Prostate gland (tissue), 1 donor: Measurements from ENCODE around the gene PPP1R12B.

ENCODE experiments used
- POLR2A ChIP-seq: fragments of 450-650 bp; IDR thresholded peaks from one replicate; pipeline ENCODE4 v1.6.1; 2016; ENCODE audit warnings: antibody characterized with exemption, mild to moderate bottlenecking
- POLR2AphosphoS5 ChIP-seq: sonication (generic); formaldehyde crosslinking; IDR thresholded peaks from one replicate; pipeline ENCODE4 v1.6.1; 2017; ENCODE audit warnings: antibody characterized with exemption

- TF ChIP-seq POLR2AphosphoS5, result no peak
- TF ChIP-seq POLR2A, result no peak
Measured at GRCh38 chr1:202310746-202311145, 37.8 kb upstream of the PPP1R12B start.
